Mesendoderm (in vitro differentiated cells): ENCODE measurements around the gene CORO2B.
"Not testable (repeated sequence)": the region's sequence is repeated elsewhere in the genome, so short reads cannot be mapped to it uniquely, and the experiment has no call there.

Source experiments
- DNase-seq: peaks from one replicate; pipeline ENCODE4 v3.0.0; 2013
- H2AK5ac ChIP-seq: 2 replicates; pipeline ENCODE4 v1.6.1; 2013; ENCODE audit warnings: low read length, inconsistent platforms
- H2BK120ac ChIP-seq: 2 replicates; pipeline ENCODE4 v1.6.1; 2013; ENCODE audit warnings: low read depth, mild to moderate bottlenecking, low read length, moderate library complexity, mixed read lengths
- H2BK15ac ChIP-seq: replicated peaks from 2 replicates; pipeline ENCODE4 v1.6.1; 2013; ENCODE audit warnings: low read depth, mild to moderate bottlenecking, moderate library complexity
- H2BK5ac ChIP-seq: 2 replicates; pipeline ENCODE4 v1.6.1; 2013; ENCODE audit warnings: low read length, inconsistent platforms
- H3K18ac ChIP-seq: 2 replicates; pipeline ENCODE4 v1.6.1; 2013; ENCODE audit warnings: mild to moderate bottlenecking, low read length, mixed read lengths
- H3K23ac ChIP-seq: one replicate; pipeline ENCODE4 v1.6.1; 2013; ENCODE audit warnings: low read length
- H3K27ac ChIP-seq: 2 replicates; pipeline ENCODE4 v1.5.1; 2013; ENCODE audit warnings: low read depth, mild to moderate bottlenecking, inconsistent platforms, low read length, moderate library complexity
- H3K27me3 ChIP-seq: 2 replicates; pipeline ENCODE4 v1.6.1; 2013; ENCODE audit warnings: low read length, control low read depth, mild to moderate bottlenecking, inconsistent platforms; ENCODE audit not compliant: insufficient read depth, poor library complexity
- H3K36me3 ChIP-seq: 2 replicates; pipeline ENCODE4 v1.6.1; 2013; ENCODE audit warnings: low read length, inconsistent platforms; ENCODE audit not compliant: control insufficient read depth, insufficient read depth
- H3K4ac ChIP-seq: one replicate; pipeline ENCODE4 v1.6.1; 2013; ENCODE audit warnings: low read depth, mild to moderate bottlenecking, low read length, moderate library complexity
- H3K4me1 ChIP-seq: 2 replicates; pipeline ENCODE4 v1.6.1; 2013; ENCODE audit warnings: low read depth, low read length, inconsistent platforms; ENCODE audit not compliant: control insufficient read depth
- H3K4me2 ChIP-seq: 2 replicates; pipeline ENCODE4 v1.6.1; 2013; ENCODE audit warnings: low read length
- H3K4me3 ChIP-seq: 2 replicates; pipeline ENCODE4 v1.5.1; 2013; ENCODE audit warnings: mild to moderate bottlenecking, low read length
- H3K56ac ChIP-seq: one replicate; pipeline ENCODE4 v1.6.1; 2013; ENCODE audit warnings: low read length
- H3K79me1 ChIP-seq: 2 replicates; pipeline ENCODE4 v1.6.1; 2013; ENCODE audit warnings: low read length, inconsistent platforms
- H3K79me2 ChIP-seq: 2 replicates; pipeline ENCODE4 v1.6.1; 2013; ENCODE audit warnings: mild to moderate bottlenecking, low read length; ENCODE audit not compliant: control insufficient read depth, insufficient read depth
- H3K9ac ChIP-seq: 2 replicates; pipeline ENCODE4 v1.6.1; 2013; ENCODE audit warnings: low read length, inconsistent platforms
- H4K5ac ChIP-seq: one replicate; pipeline ENCODE4 v1.6.1; 2013; ENCODE audit warnings: low read length
- H4K8ac ChIP-seq: one replicate; pipeline ENCODE4 v1.6.1; 2013; ENCODE audit warnings: low read depth, mild to moderate bottlenecking, control low read depth, low read length, moderate library complexity
- WGBS: extraction: QIAGEN DNeasy Blood & Tissue Kit; methylation state at CpG from one replicate; pipeline ENCODE4 v1.1.7; 2013; ENCODE audit warnings: low lambda C conversion rate, missing lambda C conversion rate; ENCODE audit not compliant: insufficient coverage; ENCODE audit errors: extremely low coverage; 5-methylcytosine and 5-hydroxymethylcytosine counted together

CORO2B gene

GRCh38 chr15:68602459-68603215 is 23.8 kb downstream of the CORO2B start:
- H3K36me3 ChIP-seq = no peaks in the 10 kb centered on the region
- H2BK120ac ChIP-seq = no peak overlapping the region
- peaks cover 11% of the 10 kb centered on the region for H3K4me1 ChIP-seq
- H3K4me2 ChIP-seq = no peak overlapping the region
- peak overlapping the region; percentile 27 for H4K5ac ChIP-seq
- H3K79me1 ChIP-seq = peaks cover 2% of the 10 kb centered on the region
- H3K9ac ChIP-seq = no peak overlapping the region
- H2AK5ac ChIP-seq = no peak overlapping the region
- H3K4me3 ChIP-seq = no peak overlapping the region
- H3K27me3 ChIP-seq = no peaks in the 10 kb centered on the region
- no peak overlapping the region for H3K18ac ChIP-seq
- H3K27ac ChIP-seq = no peak overlapping the region
- H3K79me2 ChIP-seq = no peaks in the 10 kb centered on the region
- no peak overlapping the region for H2BK15ac ChIP-seq
- no peak overlapping the region for H3K4ac ChIP-seq
- no peak overlapping the region for H4K8ac ChIP-seq
- DNase-seq = peak; percentile 89
- WGBS = no CpG with 5 or more reads among the region's 11 CpGs
- H2BK5ac ChIP-seq = peak overlapping the region; percentile 47
- peak overlapping the region; percentile 69 for H3K56ac ChIP-seq
- no peak overlapping the region for H3K23ac ChIP-seq

GRCh38 chr15:68603216-68603595 is 24.4 kb downstream of the CORO2B start:
- Histone ChIP-seq H2BK15ac (no peak overlapping the region), H3K4me1 (peaks cover 15% of the 10 kb centered on the region), H3K79me1 (peaks cover 2% of the 10 kb centered on the region), H3K27ac (no peak overlapping the region), H2BK120ac (no peak overlapping the region), H3K4me3 (no peak overlapping the region), H3K18ac (no peak overlapping the region), H3K27me3 (no peaks in the 10 kb centered on the region), H4K8ac (no peak overlapping the region), H3K56ac (peak overlapping the region; percentile 58), H2BK5ac (peak overlapping the region; percentile 47), H3K36me3 (no peaks in the 10 kb centered on the region), H3K79me2 (no peaks in the 10 kb centered on the region), H3K4me2 (no peak overlapping the region), H4K5ac (peak overlapping the region; percentile 59), H3K9ac (no peak overlapping the region), H3K4ac (no peak overlapping the region), H2AK5ac (no peak overlapping the region), H3K23ac (no peak overlapping the region)
- no peak for DNase-seq
- WGBS = no CpG with 5 or more reads among the region's 5 CpGs

GRCh38 chr15:68603951-68604350 is 25.2 kb downstream of the CORO2B start:
- peak overlapping the region; percentile 9 for H2BK5ac ChIP-seq
- H3K27ac ChIP-seq = no peak overlapping the region
- no peak overlapping the region for H2BK15ac ChIP-seq
- no peak overlapping the region for H4K5ac ChIP-seq
- no peak overlapping the region for H3K9ac ChIP-seq
- no peak overlapping the region for H3K4ac ChIP-seq
- no peak overlapping the region for H3K23ac ChIP-seq
- DNase-seq = no peak
- no peak overlapping the region for H3K4me2 ChIP-seq
- H2BK120ac ChIP-seq = no peak overlapping the region
- H3K4me3 ChIP-seq = no peak overlapping the region
- no CpG with 5 or more reads among the region's 9 CpGs for WGBS
- no peak overlapping the region for H3K18ac ChIP-seq
- peak overlapping the region; percentile 22 for H2AK5ac ChIP-seq
- H4K8ac ChIP-seq = no peak overlapping the region
- H3K56ac ChIP-seq = peak overlapping the region; percentile 58
- H3K36me3 ChIP-seq = no peaks in the 10 kb centered on the region
- no peaks in the 10 kb centered on the region for H3K79me2 ChIP-seq
- peaks cover 18% of the 10 kb centered on the region for H3K4me1 ChIP-seq
- H3K27me3 ChIP-seq = no peaks in the 10 kb centered on the region
- H3K79me1 ChIP-seq = peaks cover 2% of the 10 kb centered on the region

- H3K27me3 ChIP-seq, H4K8ac ChIP-seq, H2BK5ac ChIP-seq, H2AK5ac ChIP-seq, H3K18ac ChIP-seq, H3K9ac ChIP-seq, H3K4me3 ChIP-seq, H3K23ac ChIP-seq, H3K56ac ChIP-seq, H3K79me2 ChIP-seq, DNase-seq, H2BK15ac ChIP-seq, H3K4me2 ChIP-seq, H3K36me3 ChIP-seq, H3K27ac ChIP-seq, H2BK120ac ChIP-seq, H3K79me1 ChIP-seq, H3K4ac ChIP-seq, H4K5ac ChIP-seq: not testable (repeated sequence)
- WGBS = no CpG with 5 or more reads among the region's 10 CpGs
- H3K4me1 ChIP-seq = peaks cover 23% of the 10 kb centered on the region
Observed at GRCh38 chr15:68604840-68605478, 26.2 kb downstream of the CORO2B start.

- Histone ChIP-seq H3K56ac (no peak overlapping the region), H3K4ac (no peak overlapping the region), H3K79me2 (no peaks in the 10 kb centered on the region), H3K4me3 (no peak overlapping the region), H4K5ac (no peak overlapping the region), H3K18ac (no peak overlapping the region), H3K4me2 (no peak overlapping the region), H2AK5ac (no peak overlapping the region), H2BK120ac (no peak overlapping the region), H3K9ac (no peak overlapping the region), H2BK15ac (no peak overlapping the region), H3K27me3 (no peaks in the 10 kb centered on the region), H2BK5ac (no peak overlapping the region), H4K8ac (no peak overlapping the region), H3K27ac (no peak overlapping the region), H3K4me1 (peaks cover 19% of the 10 kb centered on the region), H3K23ac (no peak overlapping the region), H3K36me3 (no peaks in the 10 kb centered on the region), H3K79me1 (peaks cover 2% of the 10 kb centered on the region)
- WGBS = no CpG with 5 or more reads among the region's 3 CpGs
- no peak for DNase-seq
Observed at GRCh38 chr15:68606375-68606774, 27.6 kb downstream of the CORO2B start.
